ENCODE results near the gene VEGFA.

Gene VEGFA

DNA sequence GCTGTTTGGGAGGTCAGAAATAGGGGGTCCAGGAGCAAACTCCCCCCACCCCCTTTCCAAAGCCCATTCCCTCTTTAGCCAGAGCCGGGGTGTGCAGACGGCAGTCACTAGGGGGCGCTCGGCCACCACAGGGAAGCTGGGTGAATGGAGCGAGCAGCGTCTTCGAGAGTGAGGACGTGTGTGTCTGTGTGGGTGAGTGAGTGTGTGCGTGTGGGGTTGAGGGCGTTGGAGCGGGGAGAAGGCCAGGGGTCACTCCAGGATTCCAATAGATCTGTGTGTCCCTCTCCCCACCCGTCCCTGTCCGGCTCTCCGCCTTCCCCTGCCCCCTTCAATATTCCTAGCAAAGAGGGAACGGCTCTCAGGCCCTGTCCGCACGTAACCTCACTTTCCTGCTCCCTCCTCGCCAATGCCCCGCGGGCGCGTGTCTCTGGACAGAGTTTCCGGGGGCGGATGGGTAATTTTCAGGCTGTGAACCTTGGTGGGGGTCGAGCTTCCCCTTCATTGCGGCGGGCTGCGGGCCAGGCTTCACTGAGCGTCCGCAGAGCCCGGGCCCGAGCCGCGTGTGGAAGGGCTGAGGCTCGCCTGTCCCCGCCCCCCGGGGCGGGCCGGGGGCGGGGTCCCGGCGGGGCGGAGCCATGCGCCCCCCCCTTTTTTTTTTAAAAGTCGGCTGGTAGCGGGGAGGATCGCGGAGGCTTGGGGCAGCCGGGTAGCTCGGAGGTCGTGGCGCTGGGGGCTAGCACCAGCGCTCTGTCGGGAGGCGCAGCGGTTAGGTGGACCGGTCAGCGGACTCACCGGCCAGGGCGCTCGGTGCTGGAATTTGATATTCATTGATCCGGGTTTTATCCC lies at the start of gene VEGFA:
VEGFA (plus strand) TSS at position 686 of the 846 bp plus-strand sequence.
- Mint-ChIP-seq H3K27me3 (peaks cover 13% of the 10 kb centered on the region), H3K4me1 (ENCODE audit: low read depth) (peaks cover 31% of the 10 kb centered on the region), H3K9me3 (no peaks in the 10 kb centered on the region), H3K4me3 (peak within 1 kb of the TSS; percentile 96), H3K36me3 (ENCODE audit: low read depth) (peaks cover 5% of the 10 kb centered on the region), H3K27ac (peak within 1 kb of the TSS; percentile 91)

DNA sequence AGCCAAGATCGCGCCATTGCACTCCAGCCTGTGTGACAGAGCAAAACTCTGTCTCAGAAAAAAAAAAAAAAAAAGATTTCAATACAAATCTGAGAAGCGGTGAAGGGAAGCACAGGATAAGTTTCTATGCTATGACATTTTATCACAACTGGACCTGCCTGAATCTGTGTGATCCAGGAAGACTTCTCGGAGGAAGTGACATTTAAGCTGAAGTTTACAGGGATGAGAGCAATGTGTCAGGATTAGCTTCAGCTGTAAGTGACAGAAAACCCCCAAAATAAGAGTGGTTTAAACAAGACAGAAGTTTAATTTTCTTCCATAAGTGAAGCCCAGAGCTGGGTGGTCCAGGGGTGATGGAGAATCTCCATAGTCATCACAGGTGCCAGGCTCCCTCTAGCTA lies 49.0 kb upstream of the VEGFA start:
- Mint-ChIP-seq H3K4me1 (ENCODE audit: low read depth) (peaks cover 28% of the 10 kb centered on the region), H3K27me3 (peaks cover 7% of the 10 kb centered on the region), H3K27ac (no peak overlapping the region)

DNA sequence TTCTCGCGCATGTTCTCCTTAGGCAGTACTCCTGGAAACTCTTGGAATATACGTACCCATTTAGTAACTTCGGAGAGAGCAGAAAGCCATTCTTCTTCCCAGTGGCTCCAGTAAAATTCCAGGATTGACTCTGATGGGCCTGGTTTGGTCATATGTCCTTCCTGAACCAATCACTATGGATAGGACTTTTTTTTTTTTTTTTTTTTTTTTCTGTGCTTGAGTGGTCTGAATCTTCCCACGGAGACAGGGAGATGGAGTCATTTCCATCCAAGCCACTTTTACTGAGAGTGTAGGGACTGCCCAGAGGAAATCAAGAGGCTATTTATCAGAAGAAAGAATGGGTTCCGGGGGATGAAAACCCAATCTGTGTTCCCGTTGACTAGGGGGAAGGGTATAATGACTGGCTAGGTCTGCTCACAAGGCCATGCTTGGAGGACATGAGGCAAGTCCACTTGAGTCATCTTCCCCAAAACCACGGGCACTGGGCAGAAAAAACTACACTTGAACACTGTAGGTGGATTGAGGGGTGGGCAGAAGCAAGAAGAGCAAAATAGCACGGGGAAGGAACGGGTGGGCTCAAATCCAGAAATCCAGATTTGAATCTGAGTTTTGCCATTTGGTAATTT lies 47.0 kb upstream of the VEGFA start:
- no peaks in the 10 kb centered on the region for H3K36me3 Mint-ChIP-seq (ENCODE audit: low read depth)
- H3K4me3 Mint-ChIP-seq: no peak overlapping the region
- H3K9me3 Mint-ChIP-seq: no peaks in the 10 kb centered on the region
- H3K4me1 Mint-ChIP-seq (ENCODE audit: low read depth): peaks cover 43% of the 10 kb centered on the region
- H3K27me3 Mint-ChIP-seq: peaks cover 3% of the 10 kb centered on the region
- no peak overlapping the region for H3K27ac Mint-ChIP-seq

More for the DNA sequence above, 49.0 kb upstream of the VEGFA start:
- Mint-ChIP-seq H3K9me3 (no peaks in the 10 kb centered on the region), H3K4me3 (no peak overlapping the region), H3K36me3 (ENCODE audit: low read depth) (no peaks in the 10 kb centered on the region)

DNA sequence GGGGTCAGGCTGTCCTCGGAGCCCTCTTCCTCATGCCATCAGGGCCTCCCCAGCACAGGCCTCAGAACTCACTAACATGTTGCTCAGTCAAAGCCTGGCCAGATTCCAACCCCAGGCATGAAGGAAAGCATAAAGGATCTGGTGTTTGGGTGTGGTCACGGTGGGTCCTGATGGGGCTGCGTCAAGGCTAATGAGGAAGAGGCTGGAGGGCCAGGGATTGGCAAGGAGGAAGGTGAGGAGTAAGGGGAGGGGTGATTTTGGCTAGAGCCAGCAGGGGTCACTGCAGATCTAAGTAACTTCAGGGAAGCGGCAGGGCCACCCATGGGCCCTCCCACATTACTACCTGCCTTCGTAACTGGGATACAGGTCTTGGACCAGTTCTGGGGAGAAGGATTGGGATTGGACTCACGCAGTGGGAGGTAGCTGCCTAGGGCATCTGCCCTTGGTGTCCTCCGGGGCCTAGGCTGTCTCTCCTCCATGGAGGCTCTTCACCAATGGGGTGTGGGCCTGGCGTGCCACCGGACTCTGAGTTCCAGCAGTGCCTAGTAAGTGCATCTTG lies 46.2 kb upstream of the VEGFA start:
- no peaks in the 10 kb centered on the region for H3K27me3 Mint-ChIP-seq
- H3K4me1 Mint-ChIP-seq (ENCODE audit: low read depth): peaks cover 43% of the 10 kb centered on the region
- peaks cover under 1% of the 10 kb centered on the region for H3K9me3 Mint-ChIP-seq
- no peak overlapping the region for H3K4me3 Mint-ChIP-seq
- H3K27ac Mint-ChIP-seq: peak overlapping the region; percentile 73
- H3K36me3 Mint-ChIP-seq (ENCODE audit: low read depth): no peaks in the 10 kb centered on the region

DNA sequence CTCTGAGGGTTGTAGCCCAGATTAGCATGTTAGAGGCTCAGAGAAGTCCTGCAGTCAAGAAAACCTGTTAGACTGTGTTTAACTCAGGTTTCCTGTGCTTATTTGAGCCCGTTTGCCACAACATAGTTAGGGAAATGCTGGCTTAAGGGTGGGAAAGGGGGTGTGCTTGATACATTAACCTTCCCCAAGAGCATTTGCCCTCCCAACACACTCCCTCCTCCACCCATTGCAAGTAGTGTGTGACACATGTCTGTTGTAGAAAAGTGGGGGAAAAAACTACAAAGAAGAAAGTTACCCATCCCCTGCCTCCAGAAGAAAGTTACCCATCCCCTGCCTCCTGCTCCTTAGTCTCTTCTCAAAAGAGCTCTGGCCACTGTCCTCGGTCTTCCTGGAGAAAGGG lies 45.7 kb upstream of the VEGFA start:
- Mint-ChIP-seq H3K9me3 (peaks cover 5% of the 10 kb centered on the region), H3K27ac (peak overlapping the region; percentile 73), H3K4me3 (peak overlapping the region; percentile 30), H3K36me3 (ENCODE audit: low read depth) (no peaks in the 10 kb centered on the region), H3K27me3 (no peaks in the 10 kb centered on the region), H3K4me1 (ENCODE audit: low read depth) (peaks cover 43% of the 10 kb centered on the region)

DNA sequence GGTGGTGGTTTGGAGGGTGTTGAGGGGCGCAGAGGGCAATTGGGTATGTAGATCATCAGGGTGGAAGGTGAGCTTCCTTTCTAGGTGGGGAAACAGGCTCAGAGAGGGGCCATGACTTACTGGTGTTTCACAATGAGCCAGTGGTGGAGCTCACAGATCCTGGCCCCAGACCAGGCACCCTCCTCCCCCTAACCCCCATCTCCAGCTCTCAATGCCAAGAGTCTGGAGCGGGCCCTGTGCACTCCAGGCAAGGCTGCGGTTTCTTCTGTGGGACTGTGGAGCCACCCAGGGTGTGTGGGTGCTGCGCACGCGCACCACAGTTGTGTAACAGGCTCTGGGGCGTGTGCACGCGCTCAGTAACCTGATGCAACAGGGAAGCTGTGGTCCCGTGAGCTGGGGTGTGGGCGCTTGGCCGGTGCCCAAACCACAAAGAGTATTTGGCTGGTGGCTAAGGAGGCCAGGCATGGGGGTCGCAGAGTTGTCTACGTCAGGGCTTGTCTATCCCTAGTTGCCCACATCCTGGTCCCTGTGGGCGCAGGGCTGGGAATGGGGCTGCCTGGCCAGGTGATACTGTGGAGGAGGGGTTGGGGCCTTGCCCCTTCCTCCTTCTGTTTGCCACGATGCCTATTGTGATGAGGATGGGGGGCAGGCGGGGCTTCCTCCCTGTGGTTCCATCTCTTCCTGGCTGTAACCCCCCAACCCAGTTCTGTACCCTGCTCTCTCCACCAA lies 44.9 kb upstream of the VEGFA start:
- peak overlapping the region; percentile 73 for H3K27ac Mint-ChIP-seq
- H3K36me3 Mint-ChIP-seq (ENCODE audit: low read depth): no peaks in the 10 kb centered on the region
- peaks cover 5% of the 10 kb centered on the region for H3K9me3 Mint-ChIP-seq
- no peaks in the 10 kb centered on the region for H3K27me3 Mint-ChIP-seq
- peaks cover 43% of the 10 kb centered on the region for H3K4me1 Mint-ChIP-seq (ENCODE audit: low read depth)
- peak overlapping the region; percentile 38 for H3K4me3 Mint-ChIP-seq

DNA sequence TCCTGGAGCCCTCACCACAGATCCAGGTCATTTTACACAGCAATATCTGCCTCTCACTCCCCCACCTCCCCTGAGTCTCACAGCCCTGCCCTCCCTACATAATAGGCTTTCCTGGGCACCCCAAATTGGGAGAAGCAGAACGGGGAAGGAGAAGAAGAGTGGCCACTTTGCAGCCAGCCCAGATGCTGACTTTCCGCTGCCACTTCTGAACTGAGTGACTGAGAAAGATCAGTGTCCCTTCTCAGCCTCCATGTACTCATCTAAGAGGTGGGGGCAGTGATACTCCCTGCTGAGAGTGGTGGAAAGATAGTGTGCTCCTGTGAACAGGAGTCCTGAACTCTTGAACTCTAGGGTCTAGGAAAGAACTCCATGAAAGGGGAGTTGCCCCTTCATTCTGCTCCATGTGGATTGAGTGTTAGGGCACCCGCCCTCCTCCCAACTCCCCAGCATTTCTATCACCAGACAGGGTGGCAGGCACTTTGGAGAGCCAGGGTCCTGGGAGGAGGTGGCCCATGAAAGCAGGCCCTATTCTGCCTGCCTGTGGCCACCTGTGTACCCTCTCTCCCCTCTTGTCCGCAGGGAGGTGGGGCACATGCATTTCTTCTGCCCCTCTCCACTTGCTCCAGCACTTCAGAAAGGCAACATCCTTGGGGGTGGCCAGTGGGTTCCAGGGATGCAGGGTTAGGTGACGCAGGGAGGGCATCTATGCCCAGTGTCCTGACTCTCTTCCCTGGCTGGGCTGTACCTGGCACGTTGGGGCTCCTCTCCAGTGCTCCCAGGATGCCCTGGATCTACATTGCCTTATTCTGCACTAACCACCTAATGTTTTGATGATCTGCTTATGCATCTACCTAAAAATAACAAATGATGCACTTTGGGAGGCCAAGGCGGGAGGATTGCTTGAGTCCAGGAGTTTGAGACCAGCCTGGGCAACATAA lies 44.1 kb upstream of the VEGFA start:
- Mint-ChIP-seq H3K9me3 (peaks cover 10% of the 10 kb centered on the region), H3K27me3 (no peaks in the 10 kb centered on the region), H3K4me1 (ENCODE audit: low read depth) (peaks cover 43% of the 10 kb centered on the region), H3K27ac (peak overlapping the region; percentile 73), H3K36me3 (ENCODE audit: low read depth) (no peaks in the 10 kb centered on the region), H3K4me3 (peak overlapping the region; percentile 38)

DNA sequence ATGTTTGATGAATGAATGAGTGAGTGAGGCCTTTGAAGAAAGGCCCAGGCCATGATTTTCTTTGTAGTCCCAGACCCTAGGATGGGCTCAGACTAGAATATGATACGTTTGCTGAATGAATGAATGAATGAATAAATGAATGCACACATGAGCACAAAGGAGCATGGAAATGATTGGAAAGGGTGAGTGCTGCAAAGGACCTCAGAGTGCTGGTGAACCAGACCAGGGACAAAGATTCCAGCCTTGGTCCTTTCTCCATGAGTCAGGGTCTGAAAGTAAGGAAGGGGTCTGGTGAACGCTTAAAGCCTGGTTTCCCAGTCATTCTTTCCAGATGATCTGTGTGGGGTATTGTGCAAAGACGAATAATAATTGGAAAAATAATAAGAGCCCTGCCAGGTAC lies 42.4 kb upstream of the VEGFA start:
- Mint-ChIP-seq H3K27me3 (no peaks in the 10 kb centered on the region), H3K36me3 (ENCODE audit: low read depth) (no peaks in the 10 kb centered on the region), H3K9me3 (peaks cover 12% of the 10 kb centered on the region), H3K4me3 (no peak overlapping the region), H3K27ac (no peak overlapping the region), H3K4me1 (ENCODE audit: low read depth) (peaks cover 49% of the 10 kb centered on the region)

DNA sequence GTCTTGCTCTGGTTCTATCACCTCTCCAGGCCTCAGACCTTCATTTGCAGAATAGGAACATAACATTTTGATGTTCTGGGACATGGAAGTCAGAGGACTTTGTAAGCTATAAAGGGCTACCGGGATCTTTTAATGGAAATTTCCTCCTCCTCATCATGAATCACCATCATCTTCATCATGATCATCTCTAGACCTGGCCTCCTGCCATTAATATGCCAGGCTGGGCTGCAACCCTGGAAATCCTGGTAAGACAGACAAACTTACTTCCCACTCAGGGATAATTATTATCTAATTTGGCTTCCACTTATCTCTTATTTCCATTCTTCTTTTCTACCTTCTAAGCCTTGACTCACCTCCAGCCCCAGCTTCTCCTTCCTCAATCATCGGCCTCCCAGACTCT lies 41.4 kb upstream of the VEGFA start:
- Mint-ChIP-seq H3K27ac (no peak overlapping the region), H3K36me3 (ENCODE audit: low read depth) (peaks cover 4% of the 10 kb centered on the region), H3K9me3 (peaks cover 16% of the 10 kb centered on the region), H3K27me3 (no peaks in the 10 kb centered on the region), H3K4me1 (ENCODE audit: low read depth) (peaks cover 53% of the 10 kb centered on the region), H3K4me3 (no peak overlapping the region)

DNA sequence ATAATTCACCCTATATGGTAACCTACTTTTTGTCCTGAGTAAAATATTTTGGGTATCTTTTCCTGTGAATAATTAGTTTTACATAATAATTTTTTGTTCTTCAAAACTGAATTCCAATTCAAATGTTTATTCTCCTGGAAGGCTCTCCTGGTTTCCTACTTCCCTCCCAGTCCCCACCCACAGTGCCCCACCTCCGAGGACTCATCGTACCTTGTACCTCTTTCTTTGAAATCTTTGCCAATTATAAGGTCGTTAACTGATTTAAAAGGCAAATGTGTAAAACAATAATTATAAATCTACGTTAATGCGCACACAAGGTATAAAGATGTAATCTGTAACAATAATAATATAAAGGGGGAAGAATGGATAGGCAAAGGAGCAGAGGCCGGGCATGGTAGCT lies 40.5 kb upstream of the VEGFA start:
- H3K9me3 Mint-ChIP-seq: peaks cover 16% of the 10 kb centered on the region
- H3K4me1 Mint-ChIP-seq (ENCODE audit: low read depth): peaks cover 52% of the 10 kb centered on the region
- H3K4me3 Mint-ChIP-seq: no peak overlapping the region
- H3K36me3 Mint-ChIP-seq (ENCODE audit: low read depth): peaks cover 4% of the 10 kb centered on the region
- no peak overlapping the region for H3K27ac Mint-ChIP-seq
- no peaks in the 10 kb centered on the region for H3K27me3 Mint-ChIP-seq

DNA sequence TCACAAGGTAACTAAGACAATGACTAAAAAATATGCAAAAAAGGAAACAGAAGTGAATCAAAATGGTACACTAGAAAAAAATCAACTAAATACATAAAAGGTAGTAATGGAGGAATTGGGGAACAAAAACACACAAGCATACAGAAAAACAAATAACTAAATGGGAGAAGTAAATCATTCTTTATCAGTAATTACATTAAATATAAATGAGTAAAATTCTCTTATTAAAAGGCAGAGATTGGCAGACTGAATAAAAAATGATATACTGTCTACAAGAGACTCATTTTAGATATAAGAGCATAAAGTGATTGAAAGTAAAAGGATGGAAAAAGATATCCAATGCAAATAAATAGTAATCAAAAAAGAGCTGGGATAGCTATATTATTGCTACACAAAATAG lies 39.4 kb upstream of the VEGFA start:
- H3K27me3 Mint-ChIP-seq: no peaks in the 10 kb centered on the region
- H3K36me3 Mint-ChIP-seq (ENCODE audit: low read depth): peaks cover 4% of the 10 kb centered on the region
- H3K27ac Mint-ChIP-seq: no peak overlapping the region
- H3K4me3 Mint-ChIP-seq: no peak overlapping the region
- peaks cover 16% of the 10 kb centered on the region for H3K9me3 Mint-ChIP-seq
- peaks cover 49% of the 10 kb centered on the region for H3K4me1 Mint-ChIP-seq (ENCODE audit: low read depth)

DNA sequence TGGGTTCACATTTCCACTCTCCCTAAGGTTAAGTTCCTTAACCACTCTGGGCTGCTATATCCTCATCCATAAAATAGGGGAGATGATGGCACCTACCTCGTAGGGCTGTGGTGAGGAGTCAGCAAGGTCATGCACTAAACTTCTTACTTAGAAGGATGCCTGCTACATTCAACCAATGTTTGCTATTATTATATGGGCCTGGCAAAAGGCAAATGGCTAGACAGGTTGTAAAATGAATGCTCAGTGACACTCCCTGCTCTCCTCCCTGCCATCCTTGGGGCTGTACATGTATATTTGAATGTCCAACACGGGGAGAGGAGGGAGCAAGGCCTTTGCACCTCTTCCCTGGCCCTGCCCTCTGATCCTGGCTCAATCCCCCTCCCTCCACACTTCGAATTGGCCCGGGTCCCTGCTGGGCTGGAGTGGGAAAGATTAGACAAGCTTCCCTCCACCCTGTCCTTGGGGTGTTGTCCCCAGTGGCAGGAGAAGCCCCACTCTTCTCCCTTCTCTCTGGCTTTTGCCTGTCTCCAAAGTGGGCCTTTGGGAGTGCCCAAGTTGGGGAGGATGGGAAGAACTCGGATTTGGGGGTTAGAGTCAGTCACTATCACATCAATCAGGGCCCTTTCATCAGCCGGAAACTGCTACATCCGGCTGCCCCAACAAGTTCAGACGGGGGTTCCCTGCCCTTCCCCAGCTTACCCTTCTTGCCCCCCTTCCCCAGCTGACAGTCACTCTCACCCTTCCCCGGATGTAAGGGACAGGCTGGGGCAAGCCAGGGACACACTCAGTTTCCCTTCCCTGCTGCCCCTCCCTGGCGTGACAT lies 36.3 kb upstream of the VEGFA start:
- H3K4me1 Mint-ChIP-seq (ENCODE audit: low read depth): peaks cover 40% of the 10 kb centered on the region
- peak overlapping the region; percentile 88 for H3K27ac Mint-ChIP-seq
- H3K27me3 Mint-ChIP-seq: no peaks in the 10 kb centered on the region
- H3K9me3 Mint-ChIP-seq: peaks cover 16% of the 10 kb centered on the region
- peaks cover 4% of the 10 kb centered on the region for H3K36me3 Mint-ChIP-seq (ENCODE audit: low read depth)
- peak overlapping the region; percentile 23 for H3K4me3 Mint-ChIP-seq

DNA sequence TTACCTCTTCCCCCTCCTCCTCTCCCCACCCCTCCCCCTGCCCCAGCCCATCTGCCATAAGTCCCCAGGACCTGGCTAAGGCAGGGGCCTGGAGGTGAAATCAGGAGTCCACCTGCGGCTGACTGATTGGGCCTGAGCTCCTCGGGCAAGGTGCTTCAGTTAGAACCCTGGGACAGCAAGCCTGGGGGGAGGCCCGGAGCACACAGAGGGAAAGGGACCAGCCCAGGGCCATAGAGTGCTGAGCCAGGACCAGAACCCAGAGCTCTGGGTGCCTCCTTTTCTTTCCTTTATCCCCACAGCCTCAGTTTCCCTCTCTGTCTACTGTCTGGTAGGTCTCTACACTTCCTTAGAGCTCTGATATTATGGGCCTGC lies 35.7 kb upstream of the VEGFA start:
- H3K4me1 Mint-ChIP-seq (ENCODE audit: low read depth): peaks cover 40% of the 10 kb centered on the region
- peak overlapping the region; percentile 88 for H3K27ac Mint-ChIP-seq
- no peaks in the 10 kb centered on the region for H3K27me3 Mint-ChIP-seq

More for the DNA sequence above, 35.7 kb upstream of the VEGFA start:
- peaks cover 11% of the 10 kb centered on the region for H3K9me3 Mint-ChIP-seq
- H3K36me3 Mint-ChIP-seq (ENCODE audit: low read depth): peaks cover 4% of the 10 kb centered on the region
- H3K4me3 Mint-ChIP-seq: no peak overlapping the region
